Bronchial epithelial cell (primary cell): ENCODE results near the gene UST. TPM values are rescaled to one million over a fixed set of nuclear protein-coding genes. Genes with fewer than 3 reads are reported as not detected.
A peak's percentile ranks its signal among the peaks of the same experiment; 100 is the strongest.
"Not testable (repeated sequence)": the region's sequence is repeated elsewhere in the genome, so short reads cannot be mapped to it uniquely, and the experiment has no call there.

Experiments
- DNase-seq: peaks from one replicate; pipeline ENCODE4 v3.0.0-alpha.2; 2010; ENCODE audit warnings: low read depth
- FAIRE-seq: peaks from 2 replicates; lab custom pipeline; 2011; peaks lifted over from hg19 to GRCh38; lab: Jason Lieb, UNC
- H3K27me3 ChIP-seq: 2 replicates; pipeline ENCODE4 v1.5.1; 2011; ENCODE audit warnings: low read length; ENCODE audit not compliant: control insufficient read depth, insufficient read depth
- H3K36me3 ChIP-seq: 2 replicates; pipeline ENCODE4 v1.5.1; 2011; ENCODE audit warnings: low read length; ENCODE audit not compliant: control insufficient read depth, insufficient read depth
- H3K4me3 ChIP-seq: 2 replicates; pipeline ENCODE4 v1.5.1; 2011; ENCODE audit warnings: mild to moderate bottlenecking, low read depth, low read length, control low read depth
- CTCF ChIP-seq: IDR thresholded peaks from 2 replicates; pipeline ENCODE4 v1.5.1; 2011; ENCODE audit warnings: mild to moderate bottlenecking, moderate library complexity, low read length, control low read depth, inconsistent platforms; ENCODE audit not compliant: insufficient read depth, severe bottlenecking
- total RNA-seq: library from RNA; depleted of rRNA; stranded (reverse); fragments of >200 nt; gene quantifications from 2 replicates; pipeline ENCODE4 v1.2.1, GENCODE V29; 2014

UST gene
- total RNA-seq, 1 donor from 2014 or later = 18.7 TPM

GRCh38 chr6:148972481-148972880 lies 225.7 kb downstream of the UST start:
- Histone ChIP-seq H3K36me3 (no peaks in the 10 kb centered on the region), H3K4me3 (no peak overlapping the region), H3K27me3 (peaks cover 2% of the 10 kb centered on the region)
- FAIRE-seq = no peak
- TF ChIP-seq CTCF = no peak
- peak; percentile 68 for DNase-seq

- no peak overlapping the region for H3K4me3 ChIP-seq
- H3K27me3 ChIP-seq = peaks cover 2% of the 10 kb centered on the region
- peak; percentile 30 for DNase-seq
- no peak for FAIRE-seq
- H3K36me3 ChIP-seq = no peaks in the 10 kb centered on the region
- TF ChIP-seq CTCF = peak; percentile 39
These were observed 226.8 kb downstream of the UST start for GRCh38 chr6:148973538-148974208.

- peaks cover 2% of the 10 kb centered on the region for H3K27me3 ChIP-seq
- TF ChIP-seq CTCF = no peak
- DNase-seq (no peak), FAIRE-seq (no peak)
- no peak overlapping the region for H3K4me3 ChIP-seq
- no peaks in the 10 kb centered on the region for H3K36me3 ChIP-seq
These were observed 227.5 kb downstream of the UST start for GRCh38 chr6:148974351-148974750.

GRCh38 chr6:148978298-148978697 lies 231.5 kb downstream of the UST start:
- not testable (repeated sequence) for H3K36me3 ChIP-seq, H3K4me3 ChIP-seq, FAIRE-seq, H3K27me3 ChIP-seq, DNase-seq

- no peak for TF ChIP-seq CTCF
- no peak for FAIRE-seq
- DNase-seq = no peak
- Histone ChIP-seq H3K36me3 (no peaks in the 10 kb centered on the region), H3K4me3 (no peak overlapping the region), H3K27me3 (no peaks in the 10 kb centered on the region)
These were observed 232.4 kb downstream of the UST start for GRCh38 chr6:148979014-148979901.

- FAIRE-seq (no peak), DNase-seq (no peak)
- no peak for TF ChIP-seq CTCF
- Histone ChIP-seq H3K36me3 (no peaks in the 10 kb centered on the region), H3K27me3 (no peaks in the 10 kb centered on the region), H3K4me3 (no peak overlapping the region)
These were observed 233.4 kb downstream of the UST start for GRCh38 chr6:148980234-148980633.
